ENCODE results near the gene KCNT1. TPM values are rescaled to one million over a fixed set of nuclear protein-coding genes. Genes with fewer than 3 reads are reported as not detected.

Gene KCNT1
- total and polyA plus RNA-seq, 4 experiments from 2014 or later = 0.06 to 0.20 TPM; not detected in 2

DNA sequence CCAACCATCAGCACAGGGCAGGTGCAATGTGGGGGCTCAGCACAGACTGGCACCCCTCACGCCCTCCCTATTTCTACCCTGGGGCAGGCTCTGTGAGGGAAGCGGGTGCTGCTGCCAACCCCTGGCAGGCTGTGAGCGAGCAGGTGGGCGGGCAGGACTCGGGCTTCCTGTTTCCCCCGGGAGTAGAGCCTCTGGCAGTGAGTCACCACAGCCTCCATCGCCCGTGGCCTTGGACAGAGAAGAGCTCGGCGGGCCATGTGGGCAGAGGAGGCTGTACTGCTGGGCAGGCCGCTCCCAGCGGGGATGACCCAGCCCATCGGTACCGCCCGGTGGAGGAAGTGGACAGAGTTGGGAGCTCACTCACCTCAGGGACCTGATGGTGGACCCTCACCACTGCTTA is 16.6 kb downstream of the KCNT1 start:
- H3K4me3 Mint-ChIP-seq = no peak overlapping the region

DNA sequence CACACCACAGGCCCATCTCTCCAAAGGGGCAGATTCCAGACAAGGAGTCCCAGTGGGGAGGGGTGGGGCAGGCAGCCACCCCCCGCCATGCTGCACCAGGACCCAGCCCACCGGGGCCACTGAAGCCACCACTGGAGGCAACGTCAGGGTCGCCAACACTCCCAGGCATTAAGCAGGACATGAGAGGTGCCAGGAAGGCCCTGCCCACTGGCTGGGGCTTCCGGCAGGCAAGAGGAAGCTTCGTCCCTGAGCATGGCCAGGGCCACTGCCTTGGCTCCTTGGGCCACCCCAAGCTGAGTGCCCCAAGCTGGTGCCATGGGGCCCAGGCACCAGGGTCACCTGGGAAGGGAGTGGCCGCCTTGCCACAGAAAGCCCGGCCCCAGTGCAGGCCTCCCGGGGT is 17.5 kb downstream of the KCNT1 start:
- H3K4me1 ChIP-seq (ENCODE audit: insufficient read depth, low read length) = no peaks in the 10 kb centered on the region
- H3K27ac ChIP-seq (ENCODE audit: low read depth, low read length) = no peak overlapping the region
- Mint-ChIP-seq H3K4me1 (no peaks in the 10 kb centered on the region), H3K9me3 (peaks cover 0 to 1% (median 0%) of the 10 kb centered on the region in 8 donors), H3K4me3 (no peak overlapping the region), H3K27ac (no peak overlapping the region), H3K36me3 (no peaks in the 10 kb centered on the region), H3K27me3 (peaks cover 22% of the 10 kb centered on the region in 2 donors)
- POLR2A ChIA-PET (ENCODE audit: partially characterized antibody) = no interaction called here
- CTCF ChIA-PET (ENCODE audit: partially characterized antibody) = no interaction called here
- DNase-seq = no peak
- intact Hi-C loops (cut with micrococcal nuclease) = no loop called here
- no peaks in the 10 kb centered on the region for H3K36me3 ChIP-seq (ENCODE audit: insufficient read depth, low read length)
- H3K27me3 ChIP-seq (ENCODE audit: insufficient read depth, low read length) = peaks cover 8% of the 10 kb centered on the region
- H3K9me3 ChIP-seq (ENCODE audit: control insufficient read depth in 1 of 2, low read length in 2 of 2) = no peaks in the 10 kb centered on the region
- no peak overlapping the region for H3K4me3 ChIP-seq (ENCODE audit: low read length in 2 of 2)

More for the DNA sequence above, 16.6 kb downstream of the KCNT1 start:
- ChIA-PET POLR2A (ENCODE audit: partially characterized antibody) (no interaction called here), CTCF (ENCODE audit: partially characterized antibody) (no interaction called here)
- Histone ChIP-seq H3K36me3 (ENCODE audit: insufficient read depth, low read length) (no peaks in the 10 kb centered on the region), H3K4me1 (ENCODE audit: insufficient read depth, low read length) (no peaks in the 10 kb centered on the region), H3K9me3 (ENCODE audit: control insufficient read depth in 1 of 2, low read length in 2 of 2) (no peaks in the 10 kb centered on the region), H3K27ac (ENCODE audit: low read depth, low read length) (no peak overlapping the region), H3K27me3 (ENCODE audit: insufficient read depth, low read length) (peaks cover 10% of the 10 kb centered on the region), H3K4me3 (ENCODE audit: low read length in 2 of 2) (no peak overlapping the region)
- peaks cover 22 to 25% of the 10 kb centered on the region in 2 donors for H3K27me3 Mint-ChIP-seq
- intact Hi-C loops (cut with micrococcal nuclease) = no loop called here
- H3K36me3 Mint-ChIP-seq = no peaks in the 10 kb centered on the region
- no peak overlapping the region for H3K27ac Mint-ChIP-seq
- peaks cover 0 to 1% (median 0%) of the 10 kb centered on the region in 8 donors for H3K9me3 Mint-ChIP-seq
- DNase-seq = no peak
- no peaks in the 10 kb centered on the region for H3K4me1 Mint-ChIP-seq

DNA sequence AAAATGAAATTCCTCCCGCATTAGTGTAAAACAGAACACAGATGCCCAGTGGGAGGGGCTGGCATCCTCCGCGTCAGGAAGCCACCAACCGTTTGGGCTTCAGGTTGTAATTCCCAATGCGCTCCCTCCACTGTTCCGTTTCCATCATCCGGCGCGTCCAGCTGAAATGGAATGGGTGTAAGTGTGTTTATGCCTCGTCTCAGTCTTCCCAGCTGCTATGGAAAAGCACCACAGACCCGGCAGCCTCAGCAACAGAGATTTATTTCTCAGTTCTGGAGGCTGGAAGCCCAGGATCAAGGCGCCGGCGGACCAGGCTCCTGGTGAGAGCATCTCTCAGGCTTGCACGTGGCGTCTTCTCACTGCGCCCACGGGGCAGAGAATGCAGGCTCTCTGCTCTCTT is 20.4 kb downstream of the KCNT1 start:
- POLR2A ChIA-PET (ENCODE audit: partially characterized antibody) = no interaction called here
- Mint-ChIP-seq H3K9me3 (no peaks in the 10 kb centered on the region), H3K36me3 (no peaks in the 10 kb centered on the region), H3K27ac (no peak overlapping the region), H3K4me1 (no peaks in the 10 kb centered on the region), H3K4me3 (no peak overlapping the region), H3K27me3 (peaks cover 4 to 6% of the 10 kb centered on the region in 2 donors)
- CTCF ChIA-PET (ENCODE audit: partially characterized antibody) = no interaction called here
- Histone ChIP-seq H3K36me3 (ENCODE audit: insufficient read depth, low read length) (no peaks in the 10 kb centered on the region), H3K9me3 (ENCODE audit: control insufficient read depth in 1 of 2, low read length in 2 of 2) (no peaks in the 10 kb centered on the region), H3K27ac (ENCODE audit: low read depth, low read length) (no peak overlapping the region), H3K4me3 (ENCODE audit: low read length in 2 of 2) (no peak overlapping the region), H3K4me1 (ENCODE audit: insufficient read depth, low read length) (no peaks in the 10 kb centered on the region), H3K27me3 (ENCODE audit: insufficient read depth, low read length) (no peaks in the 10 kb centered on the region)
- intact Hi-C loops (cut with micrococcal nuclease) = no loop called here
- DNase-seq = no peak

DNA sequence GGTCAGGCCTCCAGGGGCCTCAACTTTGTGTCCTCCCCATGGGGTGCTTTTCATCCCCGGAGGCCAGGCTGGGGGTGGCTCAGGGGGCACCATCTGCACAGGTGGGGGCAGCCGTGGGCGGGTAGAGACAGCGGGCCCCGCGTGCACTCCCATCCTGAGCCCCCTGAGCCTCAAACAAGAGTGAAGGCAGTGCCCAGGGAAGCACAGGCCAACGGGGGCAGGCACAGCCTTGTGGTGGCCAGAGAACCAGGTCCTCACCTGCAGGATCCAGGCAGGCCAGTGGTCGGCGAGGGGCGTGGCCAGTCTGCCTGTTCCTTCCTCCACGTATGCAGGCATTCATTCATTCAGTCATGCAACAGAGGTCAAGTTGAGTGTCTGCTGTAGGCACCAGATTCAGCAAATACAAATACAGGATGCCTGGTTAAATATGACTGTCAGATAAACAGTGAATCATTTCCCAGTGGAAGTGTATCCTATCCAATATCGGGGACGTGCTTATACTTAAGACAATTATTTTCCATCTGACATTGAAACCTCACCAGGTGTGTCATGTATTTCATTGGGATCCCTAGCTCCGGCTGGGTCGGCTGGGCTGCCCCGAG is 22.3 kb downstream of the KCNT1 start:
- H3K36me3 ChIP-seq (ENCODE audit: insufficient read depth, low read length) = no peaks in the 10 kb centered on the region
- H3K27ac Mint-ChIP-seq = no peak overlapping the region

DNA sequence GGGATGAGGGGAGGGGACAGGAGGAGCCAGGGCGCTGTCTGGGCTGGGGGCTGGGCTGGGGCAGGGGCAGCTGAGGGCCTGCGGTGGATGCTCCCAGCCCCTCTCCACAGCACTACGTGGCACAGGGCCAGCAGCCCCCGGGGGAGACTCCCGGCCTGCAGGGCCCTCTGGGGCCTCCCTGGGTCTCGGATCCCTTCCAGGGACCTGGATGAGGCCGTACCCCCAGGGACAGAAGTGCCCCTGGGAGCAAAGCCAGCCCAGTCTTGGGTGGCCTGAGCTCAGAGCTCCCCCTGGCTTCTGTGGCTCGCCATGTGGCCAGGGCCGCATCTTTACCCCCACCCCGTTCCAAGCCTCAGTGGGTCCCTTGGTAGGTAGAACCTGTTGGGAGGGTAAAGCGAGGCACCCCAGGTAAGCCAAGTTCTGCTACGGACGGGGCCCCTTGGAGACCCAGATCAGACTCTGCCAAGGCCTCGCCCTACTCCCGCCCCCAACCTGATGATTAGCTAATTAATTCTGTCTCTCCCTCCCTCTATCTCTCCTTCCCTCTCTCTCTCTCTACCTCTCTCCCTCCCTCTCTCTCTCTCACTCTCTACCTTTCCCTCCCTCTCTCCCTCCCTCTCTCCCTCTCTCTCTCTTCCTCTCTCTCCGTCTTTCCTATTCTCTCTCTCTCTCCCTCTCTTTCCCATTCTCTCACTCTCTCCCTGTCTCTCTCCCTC is 24.3 kb downstream of the KCNT1 start:
- H3K36me3 ChIP-seq (ENCODE audit: insufficient read depth, low read length) = no peaks in the 10 kb centered on the region
- no peaks in the 10 kb centered on the region for H3K9me3 ChIP-seq (ENCODE audit: control insufficient read depth in 1 of 2, low read length in 2 of 2)
- peaks cover 0 to 2% (median 0%) of the 10 kb centered on the region in 4 donors for H3K4me1 Mint-ChIP-seq
- no peak overlapping the region for H3K4me3 ChIP-seq (ENCODE audit: low read length in 2 of 2)
- H3K4me3 Mint-ChIP-seq = no peak overlapping the region
- no peak overlapping the region for H3K27ac Mint-ChIP-seq
- H3K27me3 ChIP-seq (ENCODE audit: insufficient read depth, low read length) = no peaks in the 10 kb centered on the region
- peaks cover 0 to 9% (median 4%) of the 10 kb centered on the region in 8 donors for H3K9me3 Mint-ChIP-seq
- peaks cover 11 to 14% of the 10 kb centered on the region in 2 donors for H3K27me3 Mint-ChIP-seq
- H3K27ac ChIP-seq (ENCODE audit: low read depth, low read length) = no peak overlapping the region
- H3K36me3 Mint-ChIP-seq = no peaks in the 10 kb centered on the region
- intact Hi-C loops (cut with micrococcal nuclease) = no loop called here
- peak in 1 of 5 donors; percentile 9 for DNase-seq
- no peaks in the 10 kb centered on the region for H3K4me1 ChIP-seq (ENCODE audit: insufficient read depth, low read length)
- ChIA-PET POLR2A (ENCODE audit: partially characterized antibody) (no interaction called here), CTCF (ENCODE audit: partially characterized antibody) (no interaction called here)

More for the DNA sequence above, 22.3 kb downstream of the KCNT1 start:
- CTCF ChIA-PET (ENCODE audit: partially characterized antibody) = no interaction called here
- no peaks in the 10 kb centered on the region for H3K4me1 ChIP-seq (ENCODE audit: insufficient read depth, low read length)
- no peaks in the 10 kb centered on the region for H3K36me3 Mint-ChIP-seq
- intact Hi-C loops (cut with micrococcal nuclease) = no loop called here
- no peak for DNase-seq
- peaks cover 0 to 2% (median 0%) of the 10 kb centered on the region in 4 donors for H3K4me1 Mint-ChIP-seq
- no peaks in the 10 kb centered on the region for H3K9me3 ChIP-seq (ENCODE audit: control insufficient read depth in 1 of 2, low read length in 2 of 2)
- no peak overlapping the region for H3K4me3 ChIP-seq (ENCODE audit: low read length in 2 of 2)
- POLR2A ChIA-PET (ENCODE audit: partially characterized antibody) = no interaction called here
- H3K9me3 Mint-ChIP-seq = no peaks in the 10 kb centered on the region
- H3K4me3 Mint-ChIP-seq = no peak overlapping the region
- peaks cover 10 to 11% of the 10 kb centered on the region in 2 donors for H3K27me3 Mint-ChIP-seq
- no peak overlapping the region for H3K27ac ChIP-seq (ENCODE audit: low read depth, low read length)
- H3K27me3 ChIP-seq (ENCODE audit: insufficient read depth, low read length) = no peaks in the 10 kb centered on the region

DNA sequence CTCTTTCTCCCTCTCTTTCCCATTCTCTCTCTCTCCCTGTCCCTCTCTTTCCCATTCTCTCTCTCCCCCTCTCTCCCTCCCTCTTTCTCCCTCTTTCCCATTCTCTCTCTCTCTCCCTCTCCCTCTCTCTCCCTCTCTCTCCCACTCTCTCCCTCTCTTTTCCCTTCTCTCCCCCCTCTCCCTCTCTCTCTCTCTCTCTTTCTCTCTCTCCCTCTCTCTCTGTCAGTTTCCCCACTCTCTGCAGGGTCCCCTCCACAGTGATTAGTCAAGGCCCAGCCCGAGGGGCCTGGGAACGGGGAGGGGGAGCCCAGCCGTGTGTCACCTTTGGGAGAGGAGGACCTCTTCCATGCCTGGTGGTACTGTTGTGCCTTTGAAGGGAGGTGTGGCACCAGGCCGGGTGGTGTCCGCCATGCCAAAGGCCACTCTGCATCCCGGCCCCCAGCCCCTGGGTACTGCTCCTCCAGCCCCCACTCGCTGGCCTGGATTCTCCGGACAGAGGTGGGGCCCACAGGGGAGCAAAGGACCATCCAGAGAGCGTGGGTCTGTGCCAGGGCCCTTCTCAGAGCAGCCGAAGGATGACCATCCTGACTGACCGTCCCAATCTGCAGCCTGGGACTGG is 25.4 kb downstream of the KCNT1 start:
- Mint-ChIP-seq H3K4me3 (no peak overlapping the region), H3K9me3 (peaks cover 0 to 14% (median 7%) of the 10 kb centered on the region in 8 donors), H3K4me1 (peaks cover 0 to 2% (median 0%) of the 10 kb centered on the region in 4 donors), H3K27me3 (peaks cover 11 to 14% of the 10 kb centered on the region in 2 donors), H3K27ac (no peak overlapping the region), H3K36me3 (no peaks in the 10 kb centered on the region)
- no peak overlapping the region for H3K4me3 ChIP-seq (ENCODE audit: low read length in 2 of 2)
- ChIA-PET CTCF (ENCODE audit: partially characterized antibody) (no interaction called here), POLR2A (ENCODE audit: partially characterized antibody) (no interaction called here)
- DNase-seq = peak in 1 of 5 donors; percentile 28
- no peaks in the 10 kb centered on the region for H3K9me3 ChIP-seq (ENCODE audit: control insufficient read depth in 1 of 2, low read length in 2 of 2)
- H3K27me3 ChIP-seq (ENCODE audit: insufficient read depth, low read length) = no peaks in the 10 kb centered on the region
- no peaks in the 10 kb centered on the region for H3K4me1 ChIP-seq (ENCODE audit: insufficient read depth, low read length)
- H3K27ac ChIP-seq (ENCODE audit: low read depth, low read length) = no peak overlapping the region
- intact Hi-C loops (cut with micrococcal nuclease) = no loop called here
- H3K36me3 ChIP-seq (ENCODE audit: insufficient read depth, low read length) = no peaks in the 10 kb centered on the region

DNA sequence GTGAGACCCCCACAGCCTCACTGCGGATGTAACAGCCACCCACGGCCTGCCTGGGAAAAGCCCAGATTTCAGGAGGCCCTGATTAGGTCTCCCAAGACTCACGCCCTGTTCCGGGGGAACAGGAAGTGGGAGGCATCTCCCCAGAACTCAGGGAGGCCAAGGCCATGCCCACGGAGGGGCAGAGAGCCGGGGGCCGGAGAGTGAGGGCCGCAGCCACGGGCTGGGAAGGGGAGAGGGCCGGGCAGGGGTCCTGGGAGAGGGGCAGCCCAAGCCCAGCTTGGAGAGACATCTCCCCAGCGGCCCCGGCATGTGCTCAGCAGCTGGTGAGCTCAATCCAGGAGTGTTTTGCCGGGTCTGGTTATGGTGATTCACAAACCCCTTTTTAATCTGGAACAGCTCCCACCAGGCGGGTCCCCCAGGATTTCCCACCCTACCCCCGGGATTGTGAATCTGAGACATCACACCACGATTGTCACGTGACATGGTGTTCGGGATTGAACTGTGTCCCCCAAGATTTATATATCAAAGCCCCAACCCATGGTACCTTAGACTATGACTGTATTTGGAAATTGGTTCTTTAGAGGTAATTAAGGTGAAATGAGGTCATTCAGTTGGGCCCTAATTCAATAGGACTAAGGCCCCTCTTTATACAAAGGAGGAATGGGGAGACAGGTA is 26.6 kb downstream of the KCNT1 start:
- Histone ChIP-seq H3K36me3 (ENCODE audit: insufficient read depth, low read length) (no peaks in the 10 kb centered on the region), H3K27ac (ENCODE audit: low read depth, low read length) (no peak overlapping the region), H3K9me3 (ENCODE audit: control insufficient read depth in 1 of 2, low read length in 2 of 2) (no peaks in the 10 kb centered on the region), H3K4me3 (ENCODE audit: low read length in 2 of 2) (no peak overlapping the region), H3K4me1 (ENCODE audit: insufficient read depth, low read length) (no peaks in the 10 kb centered on the region), H3K27me3 (ENCODE audit: insufficient read depth, low read length) (no peaks in the 10 kb centered on the region)
- peaks cover 0 to 16% (median 7%) of the 10 kb centered on the region in 8 donors for H3K9me3 Mint-ChIP-seq
- ChIA-PET POLR2A (ENCODE audit: partially characterized antibody) (no interaction called here), CTCF (ENCODE audit: partially characterized antibody) (no interaction called here)
- no peak overlapping the region for H3K27ac Mint-ChIP-seq
- DNase-seq = peak in 1 of 5 donors; percentile 19
- H3K36me3 Mint-ChIP-seq = no peaks in the 10 kb centered on the region
- H3K4me3 Mint-ChIP-seq = no peak overlapping the region
- intact Hi-C loops (cut with micrococcal nuclease) = no loop called here
- H3K27me3 Mint-ChIP-seq = peaks cover 12 to 14% of the 10 kb centered on the region in 2 donors
- peaks cover 0 to 2% (median 0%) of the 10 kb centered on the region in 4 donors for H3K4me1 Mint-ChIP-seq
